ENCODE data around the gene NHEJ1.

Gene NHEJ1

DNA sequence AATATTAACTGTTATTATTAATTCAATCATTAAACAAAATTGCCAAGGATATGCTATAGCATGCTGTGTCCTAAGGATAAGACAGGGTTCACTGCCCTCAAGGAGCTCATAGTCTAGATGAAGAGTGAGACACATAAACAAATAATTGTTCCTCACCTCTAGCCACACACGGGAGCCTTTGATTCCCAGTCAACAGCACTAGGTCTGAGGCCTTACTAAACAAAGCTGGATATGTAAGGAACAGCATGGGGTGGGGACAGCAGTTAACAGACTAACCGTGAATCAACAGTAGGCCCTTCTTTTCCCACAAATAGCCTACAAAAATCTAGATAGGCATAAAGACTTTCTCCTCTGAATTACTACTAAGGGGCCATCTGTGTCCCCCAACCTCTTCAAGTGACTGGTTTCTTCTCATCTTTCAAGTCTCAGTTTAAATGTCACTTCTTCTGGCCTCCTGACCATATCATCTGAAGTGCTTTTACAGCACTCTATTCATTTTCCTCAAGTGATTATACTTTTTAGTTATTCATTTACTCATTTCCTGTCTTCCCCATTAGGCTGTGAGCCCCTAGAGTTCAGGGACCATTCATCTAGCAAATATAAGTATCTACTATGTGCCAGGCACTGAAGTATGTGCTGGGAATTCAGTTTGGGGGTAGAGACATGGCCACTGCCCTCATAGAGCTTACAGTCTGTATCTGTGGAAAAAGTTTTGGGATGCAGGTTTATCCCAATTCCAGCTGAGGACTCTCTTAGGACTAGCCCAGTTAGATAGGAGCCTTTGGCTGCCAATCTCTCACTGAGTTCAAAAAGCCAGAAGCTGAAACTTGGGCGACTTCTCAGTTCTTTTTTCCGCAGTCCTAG, 69.9 kb downstream of the NHEJ1 start:
- no peak for DNase-seq (ENCODE audit: low read depth in 1 of 2, low spot score in 1 of 2)

DNA sequence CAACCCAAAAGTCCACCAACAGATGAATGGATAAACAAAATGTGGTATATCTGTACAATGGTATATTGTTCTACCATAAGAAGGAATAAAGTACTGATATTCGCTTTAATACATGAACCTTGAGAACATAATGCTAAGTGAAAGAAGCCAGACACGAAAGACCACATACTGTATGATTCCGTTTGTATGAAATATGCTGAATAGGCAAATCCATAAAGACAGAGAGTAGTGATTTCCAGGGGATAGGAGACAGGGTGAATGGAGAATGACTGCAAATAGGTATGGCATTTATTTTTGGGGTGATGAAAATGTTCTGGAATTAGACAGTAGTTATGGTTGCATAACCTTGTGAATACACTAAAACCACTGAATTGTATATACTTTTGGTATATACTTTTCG, 71.3 kb downstream of the NHEJ1 start:
- no peak for DNase-seq (ENCODE audit: low read depth in 1 of 2, low spot score in 1 of 2)

DNA sequence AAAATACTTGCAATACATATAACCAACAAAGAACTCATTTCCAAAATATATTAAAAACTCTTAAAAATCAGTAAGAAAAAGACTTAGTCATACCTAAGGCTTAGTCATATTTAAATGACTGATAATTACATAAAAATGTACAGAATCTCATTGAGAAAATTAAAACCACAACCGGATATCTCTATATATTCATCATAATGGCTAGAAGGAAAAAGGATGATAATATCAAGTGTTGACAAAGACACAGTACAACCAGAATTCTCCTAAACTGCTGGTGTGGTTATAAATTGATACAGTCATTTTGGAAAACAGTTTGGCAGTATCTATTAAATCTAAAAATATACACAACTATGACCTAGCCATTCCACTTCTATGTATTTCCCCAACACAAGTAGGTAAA, 72.8 kb downstream of the NHEJ1 start:
- DNase-seq (ENCODE audit: low read depth in 1 of 2, low spot score in 1 of 2), result no peak

DNA sequence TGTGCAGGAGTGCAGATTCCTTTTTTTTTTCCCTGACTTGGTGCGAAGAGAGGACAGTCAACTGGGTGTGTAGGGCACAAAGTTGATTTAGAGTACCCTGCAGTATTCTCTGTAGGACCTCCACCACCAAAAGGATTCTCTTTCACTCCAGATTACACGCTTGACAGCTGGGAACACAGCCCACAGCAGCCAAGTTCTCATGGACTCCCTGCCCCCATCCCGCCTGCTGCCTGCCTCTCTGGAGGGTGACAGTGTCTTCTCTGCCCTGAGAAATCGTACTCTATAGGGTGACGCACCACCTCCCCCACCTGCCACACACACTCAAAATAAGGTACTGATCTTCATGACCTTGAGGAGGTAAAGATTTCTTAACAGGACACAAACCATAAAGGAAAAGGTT, 73.3 kb downstream of the NHEJ1 start:
- DNase-seq (ENCODE audit: low read depth in 1 of 2, low spot score in 1 of 2), result no peak

DNA sequence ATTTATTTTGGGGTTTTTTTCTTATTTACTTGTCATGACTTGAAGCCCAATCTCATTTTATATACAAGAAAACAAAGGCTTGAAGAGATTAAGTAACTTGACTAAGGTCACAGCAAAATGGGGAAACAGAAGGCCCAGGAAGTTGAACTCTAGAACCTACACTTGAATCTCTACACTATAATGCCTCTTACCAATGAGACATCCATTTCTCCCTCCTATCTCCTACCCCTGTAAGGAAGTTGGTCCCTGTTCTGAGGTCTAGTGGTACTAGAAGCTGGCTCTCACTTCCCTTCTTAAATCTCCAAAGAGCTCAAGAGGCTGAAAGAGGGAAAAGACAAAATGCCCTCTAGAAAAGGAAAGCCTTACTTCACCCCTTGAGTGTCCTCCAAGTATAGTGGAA, 74.4 kb downstream of the NHEJ1 start:
- no peak for DNase-seq (ENCODE audit: low read depth in 1 of 2, low spot score in 1 of 2)

DNA sequence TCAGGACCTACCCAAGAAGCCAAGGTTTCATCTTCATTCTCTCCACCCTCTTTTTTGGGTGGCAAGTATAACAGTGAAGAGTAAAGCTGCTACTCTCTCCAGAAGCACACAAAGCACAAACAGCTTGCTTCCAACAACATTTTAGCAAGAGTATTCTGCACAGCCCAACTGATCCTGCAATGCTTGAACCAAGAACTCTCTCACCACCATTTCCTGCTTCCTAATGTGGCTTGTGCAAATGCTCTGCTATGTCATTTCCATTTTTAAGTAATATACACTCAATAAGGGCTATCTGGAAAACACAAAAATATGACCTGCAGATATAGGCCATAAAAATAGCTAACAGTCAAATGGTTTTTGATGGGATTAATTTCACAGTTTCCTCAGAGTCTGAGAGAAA, 75.8 kb downstream of the NHEJ1 start:
- no peak for DNase-seq (ENCODE audit: low read depth in 1 of 2, low spot score in 1 of 2)

DNA sequence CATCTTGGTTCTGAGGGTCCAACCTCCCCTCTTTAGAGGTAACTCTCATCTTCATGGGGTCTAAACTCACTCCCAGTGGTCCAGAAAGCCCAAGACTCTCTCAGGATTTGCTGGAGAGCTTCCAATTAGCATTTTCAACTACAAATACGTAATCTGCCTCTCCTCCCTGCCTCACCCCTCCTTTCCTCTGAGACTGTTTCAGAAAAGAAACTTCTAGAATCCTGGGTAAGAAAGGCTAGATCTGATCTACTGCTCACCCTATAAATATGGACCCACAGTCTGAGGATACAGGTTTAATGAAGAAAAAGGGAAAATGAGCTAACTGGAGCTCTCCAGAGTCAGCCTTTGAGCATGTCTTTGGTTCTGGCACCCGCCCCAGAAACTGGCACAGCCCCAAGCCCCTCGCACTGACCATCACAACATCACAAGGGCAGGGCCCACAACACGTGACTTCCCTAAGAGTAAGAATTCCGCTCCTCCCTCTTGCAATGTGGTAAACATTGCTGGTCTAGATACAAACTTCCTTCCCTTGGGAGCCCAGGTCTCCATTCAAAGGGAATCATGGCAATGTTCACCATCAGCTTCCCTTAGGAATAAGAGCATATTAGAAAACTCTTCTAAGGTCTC, 78.2 kb downstream of the NHEJ1 start:
- DNase-seq (ENCODE audit: low read depth in 1 of 2, low spot score in 1 of 2), result no peak

DNA sequence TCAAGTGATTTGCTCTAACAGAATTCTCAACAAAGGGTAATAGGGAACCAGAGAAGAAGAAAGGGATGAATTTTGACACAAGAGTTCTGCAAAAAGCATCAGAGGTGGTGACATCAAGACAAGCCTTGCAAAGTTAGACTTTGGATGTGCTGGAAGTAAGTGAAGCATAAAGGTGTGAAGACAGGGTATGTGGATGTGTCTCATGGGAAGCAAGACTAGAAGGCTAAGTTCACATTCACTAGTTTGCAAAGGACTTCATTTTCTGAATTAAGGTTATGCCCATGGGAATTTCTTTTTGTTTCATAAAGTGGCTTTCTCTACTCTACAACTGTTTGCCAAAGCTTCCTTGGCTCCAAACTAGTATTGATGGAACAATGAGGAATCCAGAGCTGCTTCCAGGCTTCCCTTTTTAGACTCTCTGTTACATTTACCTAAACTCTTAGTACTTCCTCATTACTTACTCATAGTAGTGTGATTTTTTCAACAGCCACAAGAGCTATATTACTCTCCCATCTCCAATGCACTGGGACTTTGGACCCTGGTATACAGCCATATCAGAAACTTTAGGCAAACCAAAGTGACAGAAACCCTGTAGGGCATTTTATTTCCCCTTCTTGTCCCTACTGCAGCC, 78.8 kb downstream of the NHEJ1 start:
- DNase-seq (ENCODE audit: low read depth in 1 of 2, low spot score in 1 of 2), result no peak

DNA sequence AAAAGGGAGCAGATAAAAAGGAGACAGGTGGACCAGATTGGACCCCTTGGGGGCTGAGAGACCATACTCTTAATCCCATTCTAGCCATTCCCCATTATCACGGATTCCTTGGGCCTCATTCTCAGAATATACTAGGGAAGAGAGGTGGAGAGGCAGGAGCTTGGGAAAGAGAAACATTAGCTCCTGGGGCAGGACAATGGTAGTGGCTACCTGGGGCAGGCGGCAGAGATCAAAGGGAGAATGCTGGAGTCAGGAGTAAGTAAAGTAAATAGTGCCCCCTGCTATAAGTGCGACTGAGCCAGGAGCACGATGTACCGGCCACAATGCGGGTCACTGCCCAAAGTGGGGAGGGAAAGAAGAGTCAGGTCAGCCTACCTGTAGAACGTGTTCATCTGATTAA, 79.5 kb downstream of the NHEJ1 start:
- no peak for DNase-seq (ENCODE audit: low read depth in 1 of 2, low spot score in 1 of 2)

DNA sequence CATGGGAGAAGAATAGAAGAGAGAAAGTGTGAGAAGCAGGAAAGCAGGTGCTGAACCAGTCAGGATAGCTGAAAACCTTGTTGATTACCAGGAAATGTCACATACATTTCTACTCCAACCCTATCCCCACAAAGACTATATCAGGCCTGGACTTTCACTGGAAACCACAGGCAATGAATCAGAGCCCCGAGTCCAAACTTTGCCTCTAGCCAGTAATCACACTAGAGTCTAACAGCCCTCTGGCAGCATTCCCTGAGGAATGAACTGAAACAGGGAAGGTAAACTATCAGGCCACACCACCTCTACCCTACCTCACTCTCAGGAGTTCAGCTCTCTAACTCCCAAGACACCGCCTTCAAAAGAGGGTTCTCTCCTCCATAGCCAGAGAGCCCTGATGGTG, 81.2 kb downstream of the NHEJ1 start:
- DNase-seq (ENCODE audit: low read depth in 1 of 2, low spot score in 1 of 2), result no peak

DNA sequence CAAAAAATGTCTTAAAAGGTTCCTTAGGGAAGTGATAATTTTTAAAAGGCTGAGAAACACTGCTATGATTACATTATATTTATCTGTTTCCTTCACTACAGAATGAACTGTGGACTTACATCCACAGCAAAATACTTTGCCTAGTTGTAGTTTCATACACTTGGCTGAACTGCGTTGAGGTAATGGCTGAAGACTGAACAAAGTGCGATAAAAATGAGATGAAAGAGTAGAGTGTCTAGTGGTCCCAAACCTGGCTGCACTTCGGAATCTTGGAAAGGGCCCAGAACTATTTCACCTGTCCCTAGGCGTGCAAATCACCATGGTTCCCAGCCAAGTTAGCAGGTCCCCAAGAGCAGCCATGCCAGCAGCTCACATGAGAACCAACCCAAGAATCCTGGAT, 81.7 kb downstream of the NHEJ1 start:
- no peak for DNase-seq (ENCODE audit: low read depth in 1 of 2, low spot score in 1 of 2)

DNA sequence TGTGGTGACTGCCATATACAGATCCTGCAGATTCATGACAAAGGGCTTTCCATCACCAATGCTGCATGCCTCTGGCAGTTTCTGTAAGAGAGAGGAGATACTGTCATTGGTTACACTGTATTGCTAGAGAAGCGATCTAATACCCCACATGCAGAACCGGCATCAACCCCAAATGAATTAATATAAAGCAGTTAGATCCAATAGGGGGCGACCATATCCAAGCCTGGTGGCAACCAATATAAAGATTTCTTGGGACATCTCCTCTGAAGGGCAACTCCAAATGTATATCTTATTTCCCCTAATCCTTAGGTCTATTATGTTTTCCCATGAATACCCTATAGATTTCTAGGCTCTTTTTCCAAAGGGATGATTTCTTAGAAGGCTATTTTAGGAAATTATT, 82.5 kb downstream of the NHEJ1 start:
- DNase-seq (ENCODE audit: low read depth in 1 of 2, low spot score in 1 of 2), result no peak

DNA sequence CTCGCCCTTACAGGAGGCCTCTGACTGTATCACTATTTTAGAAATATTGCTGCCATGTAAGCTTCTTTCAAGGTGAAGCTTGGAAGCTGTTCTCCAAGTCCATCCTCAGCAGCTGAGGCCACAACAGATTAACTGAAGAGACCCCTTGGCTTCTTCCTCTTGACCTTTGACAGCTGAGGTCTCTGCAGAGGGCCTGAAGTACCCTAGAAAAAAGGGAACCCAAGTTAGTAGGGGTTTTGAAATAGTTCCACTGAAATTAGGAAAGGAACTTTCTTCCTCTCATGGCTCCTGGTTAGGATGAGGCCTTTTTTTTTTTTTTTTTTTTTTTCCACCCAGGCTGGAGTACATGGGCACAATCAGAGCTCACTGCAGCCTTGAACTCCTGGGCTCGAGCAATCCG, 84.4 kb downstream of the NHEJ1 start:
- DNase-seq (ENCODE audit: low read depth in 1 of 2, low spot score in 1 of 2), result no peak

DNA sequence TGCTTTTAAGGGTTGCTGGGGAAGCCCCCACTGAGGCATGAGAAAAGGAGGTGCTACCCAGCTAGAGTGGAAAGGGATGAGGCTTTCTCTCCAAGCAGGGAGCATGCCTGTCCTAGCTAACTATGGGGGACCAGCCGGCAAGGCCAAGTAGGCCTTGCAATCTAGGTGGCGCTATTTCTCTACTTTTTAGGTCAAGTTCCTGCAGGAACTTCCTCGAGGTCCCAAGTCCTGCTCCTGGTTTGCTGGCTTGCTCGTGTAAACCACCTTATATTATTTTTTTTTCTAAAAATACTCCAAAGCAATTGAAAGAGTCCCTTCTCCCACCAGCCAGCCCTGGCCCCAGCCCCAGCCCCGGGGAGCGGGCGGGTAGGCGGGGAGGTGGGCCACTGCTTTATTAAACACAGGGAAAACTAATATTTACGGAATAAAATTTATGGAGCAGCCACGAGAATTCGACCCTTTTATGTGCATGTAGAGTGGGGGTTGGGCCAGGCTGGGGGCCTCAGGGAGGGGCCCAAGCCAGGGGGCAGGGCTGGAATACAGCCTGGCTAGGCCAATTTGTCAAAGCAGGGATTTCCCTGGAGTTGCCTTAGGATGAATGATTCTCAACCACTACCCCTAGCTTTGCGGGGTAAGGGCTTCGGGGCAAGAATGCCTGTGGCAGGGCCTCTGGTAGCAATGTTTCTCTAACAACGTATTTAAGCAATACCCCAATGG, 87.0 kb downstream of the NHEJ1 start:
- no peak for DNase-seq (ENCODE audit: low read depth in 1 of 2, low spot score in 1 of 2)

DNA sequence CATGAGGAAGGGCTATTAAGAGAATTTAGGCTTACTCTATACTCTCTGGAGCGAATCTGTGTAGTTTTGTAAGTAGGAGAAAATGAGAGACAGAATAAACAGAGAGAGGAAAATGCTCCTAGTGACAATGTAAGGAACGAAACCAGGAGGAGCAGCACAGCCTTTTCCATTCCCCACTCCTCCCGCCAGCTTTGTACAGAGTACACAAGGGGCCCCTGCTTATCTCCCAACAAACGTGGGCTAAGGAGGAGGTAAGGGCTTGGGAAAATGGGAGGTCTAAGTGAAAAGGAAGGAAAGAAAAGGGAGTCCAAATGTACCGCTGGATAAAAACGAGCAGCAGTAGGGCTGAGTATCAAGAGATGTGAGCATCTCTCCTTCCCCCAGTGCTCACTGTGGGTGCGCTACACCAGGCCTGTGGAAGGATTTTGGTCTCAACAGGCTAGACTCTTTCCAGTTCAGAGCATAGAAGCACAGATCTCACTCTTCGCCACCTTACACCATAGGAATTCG, 87.8 kb downstream of the NHEJ1 start:
- DNase-seq (ENCODE audit: low read depth in 1 of 2, low spot score in 1 of 2), result no peak

DNA sequence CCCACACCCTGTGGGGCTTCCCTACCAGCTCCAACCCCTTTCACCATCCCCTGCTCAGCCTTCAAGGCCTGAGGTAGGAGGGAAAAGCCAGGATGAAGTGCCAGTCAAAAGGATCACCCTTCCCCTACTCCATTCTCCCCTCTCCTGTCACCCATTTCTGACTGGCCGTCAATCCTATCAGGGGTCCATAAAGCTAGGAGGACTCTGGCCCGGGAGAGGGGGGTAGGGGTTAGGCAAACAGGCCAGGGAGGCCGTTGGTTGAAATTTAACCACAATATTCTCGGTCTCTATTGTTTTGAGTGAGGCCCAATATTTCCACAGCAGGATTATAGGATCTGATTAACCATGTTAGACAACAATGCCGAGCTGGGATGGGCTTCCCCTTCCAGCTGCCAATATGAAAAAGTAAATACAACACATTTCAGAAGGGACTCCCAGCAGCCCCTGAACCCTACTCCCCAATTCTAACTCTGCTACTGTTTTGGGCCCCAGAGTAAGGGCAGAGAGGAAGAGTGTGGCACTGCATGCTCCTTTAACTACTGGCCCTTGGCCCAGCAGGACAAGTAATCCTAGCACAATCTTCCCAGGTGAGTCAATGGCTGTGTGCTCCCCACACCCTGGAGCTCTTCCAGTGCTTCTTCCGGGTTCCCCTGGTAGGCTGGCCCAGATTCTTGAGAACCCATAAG, 89.3 kb downstream of the NHEJ1 start:
- DNase-seq (ENCODE audit: low read depth in 1 of 2, low spot score in 1 of 2), result no peak

DNA sequence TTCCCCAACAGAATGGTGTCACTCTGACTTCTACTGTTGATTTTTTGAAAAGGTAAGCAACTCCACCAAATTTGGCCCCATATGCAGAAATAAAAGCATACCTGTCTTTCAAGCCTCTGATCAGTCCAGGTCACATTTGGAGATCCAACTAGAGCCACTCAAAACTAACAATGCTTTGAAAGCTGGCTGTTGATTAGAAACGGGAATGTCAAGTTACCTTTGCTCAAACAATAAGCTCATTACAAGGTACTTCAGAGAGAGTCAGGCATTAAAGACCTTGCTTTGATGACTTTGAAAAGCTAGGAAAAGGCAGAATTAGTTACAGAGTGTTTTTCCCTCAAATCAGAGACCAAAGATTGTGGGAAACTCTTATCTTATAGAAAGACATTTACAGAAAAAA, 95.1 kb downstream of the NHEJ1 start:
- no peak for DNase-seq (ENCODE audit: low read depth in 1 of 2, low spot score in 1 of 2)

DNA sequence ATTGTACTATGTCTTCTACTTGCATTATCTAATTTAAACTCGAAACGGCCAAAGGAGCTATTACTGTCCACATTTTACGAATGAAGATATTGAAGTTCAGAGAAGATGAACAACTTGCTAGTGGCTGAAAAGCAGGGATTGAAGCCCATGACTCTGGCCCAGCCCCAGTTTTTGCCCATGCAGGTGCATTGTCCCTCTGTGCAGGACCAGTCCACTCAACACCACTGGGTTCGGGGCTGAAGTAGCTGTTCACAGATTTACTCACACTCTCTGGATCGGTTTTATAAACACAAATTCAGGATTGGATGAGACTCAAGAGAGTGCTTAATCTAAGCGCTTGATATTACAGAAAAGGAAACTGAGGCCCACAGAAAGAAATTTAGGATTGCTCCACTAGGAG, 98.5 kb downstream of the NHEJ1 start:
- no peak for DNase-seq (ENCODE audit: low read depth in 1 of 2, low spot score in 1 of 2)

DNA sequence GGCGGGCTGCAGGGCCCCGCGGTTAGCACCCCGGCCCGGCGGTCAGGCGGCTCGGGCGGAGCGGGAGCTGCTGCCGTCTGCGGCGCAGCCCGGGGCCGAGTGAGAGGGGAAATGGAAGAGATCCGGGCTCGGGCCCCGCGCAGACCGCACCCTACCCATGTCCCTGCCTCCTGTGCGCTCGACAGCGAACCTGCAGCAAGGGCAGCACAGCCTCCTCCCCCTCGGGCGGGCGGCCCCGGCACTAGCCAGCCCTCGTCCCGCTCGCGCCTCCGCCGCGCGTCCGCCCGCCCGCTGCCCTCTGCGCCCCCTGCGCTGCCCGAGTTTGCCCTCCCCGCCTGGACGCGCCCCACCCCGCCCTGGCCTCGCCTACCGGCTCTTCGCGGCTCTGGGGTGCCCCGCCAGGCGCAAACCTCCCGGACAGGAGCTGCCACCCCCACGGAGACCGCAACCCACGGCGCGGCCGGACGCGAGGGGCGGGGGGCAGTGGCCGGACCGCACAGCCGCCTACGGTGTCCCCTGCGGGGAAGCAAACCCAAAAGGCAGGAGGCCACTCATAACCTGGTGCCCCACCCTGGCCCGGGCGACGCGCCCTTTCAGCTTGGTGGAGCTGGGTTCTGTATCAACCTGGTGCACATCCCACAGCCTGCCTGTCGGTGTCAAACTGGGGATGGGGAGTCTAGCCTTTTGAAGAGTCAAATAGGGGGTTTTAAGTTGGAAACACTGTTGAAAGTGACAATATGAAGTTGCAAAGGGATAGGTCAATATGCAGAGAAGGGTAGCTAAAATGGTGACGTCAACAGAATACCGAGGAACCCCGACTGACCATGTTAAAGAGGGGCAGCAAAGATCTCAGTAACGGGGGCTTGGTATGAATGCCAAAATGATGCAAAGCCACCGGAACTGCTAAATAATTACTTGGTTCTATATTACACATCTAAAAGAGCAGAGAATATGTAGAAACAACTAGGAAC, 99.5 kb downstream of the NHEJ1 start, which contains the start of gene IHH:
Gene IHH, minus strand, starts transcription at position 101 of the 971 bp plus-strand sequence. CDS start 454 bp downstream, outside the sequence.
- DNase-seq (ENCODE audit: low read depth in 1 of 2, low spot score in 1 of 2), result no peak

All from activated CD4-positive, alpha-beta T cell treated with anti-CD3 and anti-CD28 coated beads, Interleukin-2, amount 50 U/mL, for 24 hours (primary cell).